Endothelial cell of umbilical vein (primary cell): ENCODE results near the gene ZNF808.
"Not testable (repeated sequence)": the region's sequence is repeated elsewhere in the genome, so short reads cannot be mapped to it uniquely, and the experiment has no call there.

Experiments
- CTCF ChIP-seq, 2 donors: IDR thresholded peaks; 1 replicate in 1 of 2; 2 replicates in 1 of 2; pipeline ENCODE4 v1.5.1; 2011; ENCODE audit warnings: low read length in 2 of 2, mild to moderate bottlenecking in 2 of 2, moderate library complexity in 2 of 2, control low read depth in 1 of 2, inconsistent platforms in 1 of 2, low read depth in 1 of 2; ENCODE audit not compliant: insufficient read depth in 1 of 2; ENCODE audit errors: extremely low read depth in 1 of 2
- EZH2 ChIP-seq: IDR thresholded peaks from 2 replicates; pipeline ENCODE4 v1.6.1; 2012; ENCODE audit warnings: borderline replicate concordance, low read depth, mild to moderate bottlenecking, moderate library complexity, low read length, inconsistent platforms; ENCODE audit not compliant: severe bottlenecking
- GATA2 ChIP-seq: IDR thresholded peaks from 2 replicates; pipeline ENCODE4 v1.7.0; 2011; ENCODE audit warnings: low read depth, mild to moderate bottlenecking, moderate library complexity, mixed read lengths, low read length; ENCODE audit not compliant: insufficient read length, insufficient read depth
- JUN ChIP-seq: IDR thresholded peaks from 2 replicates; pipeline ENCODE4 v1.6.1; 2011; ENCODE audit warnings: borderline replicate concordance, low read depth; ENCODE audit not compliant: insufficient read length, insufficient read depth
- MAX ChIP-seq: IDR thresholded peaks from 2 replicates; pipeline ENCODE4 v1.6.1; 2011; ENCODE audit not compliant: insufficient read depth, insufficient read length
- POLR2A ChIP-seq: IDR thresholded peaks from 2 replicates; pipeline ENCODE4 v1.6.1; 2012; ENCODE audit warnings: low read depth, mild to moderate bottlenecking, control low read depth, low read length
- POLR2AphosphoS5 ChIP-seq: IDR thresholded peaks from 2 replicates; pipeline ENCODE4 v1.6.1; 2012; ENCODE audit warnings: low read depth, mild to moderate bottlenecking, control low read depth, low read length, moderate library complexity; ENCODE audit not compliant: insufficient read depth

- TF ChIP-seq CTCF (IDR thresholded peaks at IDR 0.05; ENCODE audit: extremely low read depth in 1 of 2, insufficient read depth in 1 of 2, low read depth in 1 of 2, low read length in 2 of 2); POLR2AphosphoS5; GATA2; EZH2; JUN; MAX; POLR2A: not testable (repeated sequence)
Observed at GRCh38 chr19:52558732-52559445, 31.4 kb downstream of the ZNF808 start.
